GM19452 (cell line): ENCODE results near the gene ZP1.

ENCODE experiments used
- ATAC-seq: cut with Tn5 transposase; IDR thresholded peaks from one replicate; pipeline ENCODE4 v1.9.1; 2021; ENCODE audit not compliant: unreplicated experiment

ZP1 gene

GRCh38 chr11:60842668-60843600, 24.4 kb upstream of the ZP1 start:
- no peak for ATAC-seq

- no peak for ATAC-seq
These were observed 23.1 kb upstream of the ZP1 start for GRCh38 chr11:60844045-60844869.

GRCh38 chr11:60844870-60845221, 22.5 kb upstream of the ZP1 start:
- no peak for ATAC-seq

- no peak for ATAC-seq
These were observed 22.0 kb upstream of the ZP1 start for GRCh38 chr11:60845338-60845737.

- ATAC-seq, result no peak
These were observed 20.1 kb upstream of the ZP1 start for GRCh38 chr11:60847281-60847680.

- no peak for ATAC-seq
These were observed 19.4 kb upstream of the ZP1 start for GRCh38 chr11:60847896-60848295.

- ATAC-seq, result no peak
These were observed 18.6 kb upstream of the ZP1 start for GRCh38 chr11:60848714-60849151.

GRCh38 chr11:60849641-60850520, 17.5 kb upstream of the ZP1 start:
- ATAC-seq, result no peak

GRCh38 chr11:60851327-60852104, 15.8 kb upstream of the ZP1 start:
- ATAC-seq, result no peak

- ATAC-seq, result no peak
These were observed 15.0 kb upstream of the ZP1 start for GRCh38 chr11:60852117-60852981.

- ATAC-seq, result no peak
These were observed 14.1 kb upstream of the ZP1 start for GRCh38 chr11:60852982-60853950.

- no peak for ATAC-seq
These were observed 13.0 kb upstream of the ZP1 start for GRCh38 chr11:60854140-60854846.

- ATAC-seq, result no peak
These were observed 12.3 kb upstream of the ZP1 start for GRCh38 chr11:60854847-60855725.

GRCh38 chr11:60855726-60856633, 11.4 kb upstream of the ZP1 start, which contains the start of gene PTGDR2:
Gene PTGDR2, minus strand, starts transcription at chr11:60855950. Its CDS starts 2,228 bp downstream, at chr11:60853722.
- ATAC-seq, result no peak
